ENCODE data around the gene PDF.
"Not testable (repeated sequence)": the region's sequence is repeated elsewhere in the genome, so short reads cannot be mapped to it uniquely, and the experiment has no call there.

The PDF gene

DNA sequence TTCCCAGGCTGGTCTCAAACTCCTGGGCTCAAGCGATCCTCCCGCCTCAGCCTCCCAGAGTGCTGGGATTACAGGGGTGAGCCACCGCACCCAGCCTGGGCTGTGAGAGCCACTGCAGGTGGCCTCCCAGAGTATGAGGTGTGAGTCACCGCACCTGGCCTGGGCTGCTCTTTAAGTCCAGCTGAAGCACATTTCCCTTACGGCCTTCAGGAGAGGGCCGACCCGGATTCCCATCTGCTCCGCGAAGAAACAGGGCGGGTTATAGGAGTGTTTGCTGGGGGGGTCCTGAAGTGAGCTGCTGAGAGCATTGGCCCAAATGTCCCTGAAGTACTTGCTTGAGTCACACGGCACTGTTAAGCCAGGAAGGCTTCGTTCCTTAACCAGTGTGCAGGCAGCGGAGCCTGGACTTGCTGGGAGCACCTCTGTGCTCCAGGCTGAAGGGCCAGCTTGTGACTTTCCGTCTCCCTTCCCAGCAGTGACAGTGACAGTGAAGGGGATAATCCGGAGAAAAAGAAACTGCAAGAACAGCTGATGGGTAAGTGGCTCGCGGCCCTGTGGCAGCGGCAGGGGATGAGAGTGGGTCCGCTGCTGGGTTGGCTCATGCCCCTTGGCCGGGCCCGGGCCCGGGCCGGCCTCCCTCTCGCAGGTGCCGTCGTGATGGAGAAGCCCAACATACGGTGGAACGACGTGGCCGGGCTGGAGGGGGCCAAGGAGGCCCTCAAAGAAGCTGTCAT lies 12.0 kb downstream of the PDF start:
- in situ Hi-C loops (cut with MboI; ENCODE audit: low sequenced_read_pairs): no loop called here

- in situ Hi-C loops (cut with MboI; ENCODE audit: low sequenced_read_pairs): no loop called here
Measured at GRCh38 chr16:69316595-69317034, 13.8 kb downstream of the PDF start.

DNA sequence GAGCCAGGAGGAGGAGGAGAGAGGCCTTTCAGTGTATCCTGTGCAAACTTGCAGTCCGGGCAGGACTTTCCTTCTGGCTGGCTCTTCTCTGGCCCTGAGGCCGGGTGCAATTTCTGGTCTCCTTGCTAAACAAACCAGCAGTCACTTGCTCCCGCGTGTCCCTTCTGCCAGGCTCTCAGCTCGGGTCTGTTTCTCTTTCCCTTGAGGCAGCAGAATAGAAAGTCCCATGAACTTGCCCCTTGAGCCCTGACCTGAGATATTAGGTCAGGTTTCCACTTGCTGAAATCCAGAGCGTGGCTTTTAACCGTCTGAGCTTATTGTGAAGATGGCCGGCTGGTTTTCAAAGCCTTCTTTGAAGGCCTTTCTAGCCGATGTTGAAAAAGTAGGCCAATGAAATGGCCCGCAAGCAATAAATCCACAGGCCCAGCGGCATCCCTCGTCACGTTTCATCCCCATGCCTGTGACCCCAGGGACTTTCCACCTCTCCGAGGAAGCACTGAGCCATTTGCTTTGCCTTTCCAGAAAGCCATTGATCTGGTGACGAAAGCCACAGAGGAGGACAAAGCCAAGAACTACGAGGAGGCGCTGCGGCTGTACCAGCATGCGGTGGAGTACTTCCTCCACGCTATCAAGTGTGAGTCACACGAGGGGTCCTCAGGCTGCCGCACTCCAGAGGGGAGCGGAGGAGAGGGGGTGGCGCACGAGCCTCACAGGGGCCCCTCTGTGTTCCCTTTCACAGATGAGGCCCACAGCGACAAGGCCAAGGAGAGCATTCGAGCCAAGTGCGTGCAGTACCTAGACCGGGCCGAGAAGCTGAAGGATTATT lies 14.7 kb downstream of the PDF start:
- in situ Hi-C loops (cut with MboI; ENCODE audit: low sequenced_read_pairs): no loop called here

DNA sequence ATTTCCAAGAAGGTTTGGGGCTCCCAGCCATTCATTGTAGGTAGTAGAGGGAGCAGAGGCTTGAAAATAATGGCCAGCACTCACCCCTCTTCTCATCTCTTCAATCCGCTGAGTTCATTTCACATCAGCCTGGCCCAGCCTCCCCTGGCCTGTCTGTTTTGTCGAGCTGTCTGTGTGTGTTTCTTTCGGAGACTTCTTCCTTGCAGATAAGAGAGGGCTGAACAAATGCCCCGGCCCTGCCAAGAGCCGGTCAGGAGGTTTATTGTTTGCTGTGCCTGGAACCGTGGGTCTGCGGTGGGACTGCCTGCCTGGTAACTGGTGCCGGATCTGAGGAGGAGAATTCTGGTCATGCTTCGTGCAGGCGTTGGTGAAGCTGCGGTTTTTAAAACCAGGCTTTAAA lies 15.9 kb downstream of the PDF start:
- in situ Hi-C loops (cut with MboI; ENCODE audit: low sequenced_read_pairs): no loop called here

DNA sequence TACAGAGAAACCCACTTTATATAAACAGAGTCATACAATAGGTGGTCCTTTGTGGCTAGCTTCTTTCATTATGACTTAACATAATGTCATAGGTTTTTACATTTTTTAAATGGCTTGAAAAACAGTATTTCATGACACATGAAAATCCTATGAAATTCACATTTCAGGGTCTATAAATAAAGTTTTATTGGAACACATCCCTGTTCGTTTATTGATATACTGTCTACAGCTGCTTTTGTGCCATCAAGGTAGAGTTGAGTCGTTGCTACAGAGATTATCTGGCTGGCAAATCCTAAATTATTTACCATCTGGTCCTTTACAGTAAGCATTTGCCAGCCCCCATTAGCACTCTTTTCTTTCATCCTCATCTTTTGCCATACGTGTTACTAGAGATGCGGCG lies 16.9 kb downstream of the PDF start:
- in situ Hi-C loops (cut with MboI; ENCODE audit: low sequenced_read_pairs): no loop called here

- in situ Hi-C loops (cut with MboI; ENCODE audit: low sequenced_read_pairs): no loop called here
Measured at GRCh38 chr16:69311533-69312387, 18.6 kb downstream of the PDF start.

DNA sequence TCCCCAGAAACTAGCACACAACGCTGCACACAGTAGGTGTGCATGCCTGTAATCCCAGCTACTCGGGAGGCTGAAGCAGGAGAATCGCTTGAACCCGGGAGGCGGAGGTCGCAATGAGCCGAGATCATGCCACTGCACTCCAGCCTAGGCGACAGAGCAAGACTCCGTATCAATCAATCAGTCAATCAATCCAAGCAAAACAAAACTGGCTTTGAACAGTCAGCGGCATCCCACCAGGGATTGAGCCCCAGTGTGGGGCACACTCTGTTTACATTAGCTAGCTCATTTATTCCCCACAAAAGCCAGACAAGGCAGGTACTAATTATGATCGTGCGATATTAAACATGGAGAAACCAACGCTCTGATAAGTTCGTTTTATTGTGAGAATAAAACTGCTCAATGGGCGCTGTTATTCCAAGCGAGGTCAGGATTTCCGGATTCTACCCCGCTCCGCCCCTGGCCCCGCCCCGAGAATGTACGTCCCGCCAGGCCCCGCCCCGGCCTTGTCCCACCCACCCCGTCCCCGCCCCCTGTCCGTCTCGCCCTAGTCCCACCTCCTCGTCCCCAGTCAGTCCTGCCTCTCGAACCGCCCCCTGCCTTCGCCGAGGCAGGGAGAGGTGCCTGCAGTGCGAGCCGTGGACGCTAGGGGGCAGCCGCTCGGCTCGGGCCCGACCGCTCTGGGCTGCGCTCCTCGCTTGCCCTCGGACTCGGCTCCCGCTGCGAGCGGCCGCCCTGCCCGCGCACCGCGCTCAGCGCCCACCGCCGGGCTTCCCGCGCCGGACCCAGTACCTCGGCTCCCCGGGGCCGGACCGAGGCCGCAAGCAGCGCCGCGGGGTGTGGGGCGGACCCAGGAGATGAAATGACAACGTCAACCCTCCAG lies 19.5 kb downstream of the PDF start, which contains the start of gene VPS4A:
TSS of gene VPS4A (plus strand) at position 698 of the 880 bp plus-strand sequence. CDS start at position 860, 162 bp downstream.
- in situ Hi-C loops (cut with MboI; ENCODE audit: low sequenced_read_pairs): no loop called here

DNA sequence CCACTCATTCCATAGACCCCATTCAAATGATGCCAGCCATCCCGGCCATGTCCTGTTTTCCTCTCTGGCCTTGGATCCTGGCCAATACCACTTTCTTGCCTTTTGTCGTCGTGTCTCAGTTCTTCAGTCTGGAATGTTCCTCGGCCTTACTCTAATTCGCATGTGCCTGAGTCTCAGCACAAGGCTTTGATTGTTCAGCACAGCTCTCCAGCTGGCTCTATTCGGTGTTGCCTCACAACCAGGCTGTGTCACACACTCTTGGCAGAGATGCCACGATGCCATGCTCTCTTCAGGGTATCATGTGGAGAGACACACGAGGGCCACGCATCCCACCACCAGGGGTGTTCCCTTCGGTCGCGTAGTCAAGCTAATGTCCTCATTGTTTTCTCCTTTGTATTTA lies 21.1 kb downstream of the PDF start:
- in situ Hi-C loops (cut with MboI; ENCODE audit: low sequenced_read_pairs): no loop called here

DNA sequence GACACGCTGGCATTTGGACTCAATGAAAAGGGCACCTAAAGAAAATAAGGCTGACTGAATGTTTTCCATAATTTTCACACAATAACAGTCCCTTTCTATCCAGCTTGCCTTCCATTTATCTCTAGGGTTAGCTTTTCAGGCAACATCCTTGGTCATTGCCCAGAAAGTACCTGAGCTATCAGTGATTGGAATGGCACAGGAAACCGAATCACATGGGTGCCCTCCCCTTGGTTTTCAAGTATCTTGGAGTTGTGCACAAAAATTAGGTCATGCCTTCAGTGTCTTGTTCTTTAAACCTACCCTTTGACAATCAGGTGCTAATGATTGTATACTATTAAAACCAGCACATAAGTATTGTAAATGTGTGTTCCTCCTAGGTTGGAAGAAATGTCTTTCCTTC lies 22.5 kb downstream of the PDF start:
- in situ Hi-C loops (cut with MboI; ENCODE audit: low sequenced_read_pairs): no loop called here

DNA sequence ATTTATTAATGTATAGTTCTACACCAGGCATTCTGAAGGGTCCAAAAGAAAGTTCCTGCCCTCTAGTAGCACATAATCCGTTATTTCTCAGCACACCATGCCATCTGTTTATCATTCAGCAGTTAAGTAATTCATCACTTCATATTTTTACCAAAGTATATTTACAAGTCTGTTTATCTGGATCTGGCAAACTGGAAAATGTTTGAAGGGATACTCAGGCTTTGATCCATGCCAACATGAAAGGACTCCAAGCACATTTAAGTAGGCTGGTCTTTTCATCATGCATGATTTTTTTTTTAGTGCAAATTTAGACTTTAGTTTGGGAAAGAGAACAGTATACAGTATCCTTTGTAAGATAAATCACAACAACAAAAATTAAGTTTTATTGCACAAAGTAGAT lies 23.3 kb downstream of the PDF start:
- in situ Hi-C loops (cut with MboI; ENCODE audit: low sequenced_read_pairs): no loop called here

DNA sequence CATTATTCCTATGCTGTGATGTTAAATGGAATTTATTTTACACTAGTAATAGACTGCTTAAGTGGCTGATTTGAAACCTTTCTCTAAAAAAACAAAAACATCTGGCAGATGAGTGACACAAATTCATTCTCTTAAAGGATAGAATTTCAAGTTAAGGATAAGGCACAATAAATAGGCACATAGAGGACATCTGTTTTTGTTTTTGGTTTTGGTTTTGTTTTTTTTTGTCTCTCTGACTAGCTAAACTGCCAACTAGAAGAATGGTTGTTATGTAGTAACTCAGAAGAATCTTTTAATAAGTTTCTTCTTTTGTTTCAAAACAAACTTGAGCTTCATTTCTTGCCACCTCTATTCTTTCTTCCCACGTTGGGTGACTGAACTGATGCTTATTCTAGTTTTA lies 24.4 kb downstream of the PDF start:
- in situ Hi-C loops (cut with MboI; ENCODE audit: low sequenced_read_pairs): no loop called here

- in situ Hi-C loops (cut with MboI; ENCODE audit: low sequenced_read_pairs): no loop called here
Measured at GRCh38 chr16:69302301-69302700, 28.1 kb downstream of the PDF start.

GRCh38 chr16:69301861-69302260 lies 28.5 kb downstream of the PDF start:
- in situ Hi-C loops (cut with MboI; ENCODE audit: low sequenced_read_pairs): no loop called here

DNA sequence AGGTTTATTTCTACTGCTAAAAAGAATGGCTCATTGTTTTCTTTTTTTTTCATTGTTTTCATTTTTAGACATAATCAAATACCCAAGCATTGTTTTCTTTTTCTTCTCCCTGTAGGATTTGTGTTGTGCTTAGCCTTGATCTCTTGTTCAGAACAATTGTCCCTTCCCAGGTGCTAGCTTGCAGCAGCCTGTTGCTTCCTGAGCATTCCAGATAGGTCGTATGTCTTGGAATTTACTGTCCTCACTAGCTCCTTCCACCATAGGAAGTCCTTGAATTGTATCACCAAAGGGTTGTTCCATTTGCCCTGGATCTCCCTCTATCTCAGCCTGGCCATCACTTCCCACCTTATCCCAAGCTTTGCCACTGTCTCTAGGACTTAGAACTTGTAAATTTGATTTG lies 29.2 kb downstream of the PDF start:
- in situ Hi-C loops (cut with MboI; ENCODE audit: low sequenced_read_pairs): no loop called here

DNA sequence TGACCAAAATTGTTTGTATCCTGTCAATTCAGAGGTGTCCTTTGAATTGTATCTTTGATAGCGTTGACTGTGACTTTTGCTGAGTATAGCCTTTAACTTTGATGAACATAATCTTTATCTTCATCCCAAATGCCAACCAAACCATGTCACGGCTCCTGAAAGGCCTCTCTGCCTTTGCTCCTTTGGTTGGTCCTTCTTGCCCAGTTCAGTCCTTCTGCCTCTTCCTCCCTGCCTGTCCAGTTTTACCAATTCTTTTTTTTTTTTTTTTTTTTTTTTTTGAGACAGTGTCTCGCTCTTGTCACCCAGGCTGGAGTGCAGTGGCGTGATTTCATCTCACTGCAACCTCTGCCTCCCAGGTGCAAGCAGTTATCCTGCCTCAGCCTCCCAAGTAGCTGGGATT lies 32.1 kb downstream of the PDF start:
- in situ Hi-C loops (cut with MboI; ENCODE audit: low sequenced_read_pairs): no loop called here

DNA sequence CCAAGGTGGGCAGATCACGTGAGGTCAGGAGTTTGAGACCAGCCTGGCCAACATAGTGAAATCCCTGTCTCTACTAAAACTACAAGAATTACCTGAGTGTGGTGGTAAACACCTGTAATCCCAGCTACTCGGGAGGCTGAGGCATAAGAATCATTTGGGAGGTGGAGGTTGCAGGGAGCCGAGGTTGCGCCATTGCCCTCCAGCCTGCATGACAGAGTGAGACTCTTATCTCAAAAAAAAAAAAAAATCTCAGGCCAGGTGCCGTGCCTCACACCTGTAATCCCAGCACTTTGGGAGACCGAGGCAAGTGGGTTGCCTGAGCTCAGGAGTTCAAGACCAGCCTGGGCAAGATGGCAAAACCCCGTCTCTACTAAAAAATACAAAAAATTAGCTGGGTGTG lies 33.6 kb downstream of the PDF start:
- in situ Hi-C loops (cut with MboI; ENCODE audit: low sequenced_read_pairs): not testable (repeated sequence)

DNA sequence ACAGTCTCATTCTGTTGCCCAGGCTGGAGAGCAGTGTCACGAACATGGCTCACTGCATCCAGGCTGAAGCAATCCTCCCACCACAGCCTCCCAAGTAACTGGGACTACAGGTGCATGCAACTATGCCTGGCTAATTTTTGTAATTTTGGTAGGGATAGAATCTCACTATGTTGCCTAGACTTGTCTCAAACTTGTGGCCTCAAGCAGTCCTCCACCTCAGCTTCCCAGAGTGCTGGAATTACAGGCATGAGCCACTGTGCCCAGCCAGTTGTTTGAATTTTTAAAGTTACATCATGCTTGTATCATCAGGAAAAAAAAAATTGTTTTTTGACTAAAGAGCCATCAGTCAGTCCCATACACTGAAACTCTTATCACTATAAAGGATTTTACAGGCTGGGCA lies 36.3 kb downstream of the PDF start:
- in situ Hi-C loops (cut with MboI; ENCODE audit: low sequenced_read_pairs): no loop called here

DNA sequence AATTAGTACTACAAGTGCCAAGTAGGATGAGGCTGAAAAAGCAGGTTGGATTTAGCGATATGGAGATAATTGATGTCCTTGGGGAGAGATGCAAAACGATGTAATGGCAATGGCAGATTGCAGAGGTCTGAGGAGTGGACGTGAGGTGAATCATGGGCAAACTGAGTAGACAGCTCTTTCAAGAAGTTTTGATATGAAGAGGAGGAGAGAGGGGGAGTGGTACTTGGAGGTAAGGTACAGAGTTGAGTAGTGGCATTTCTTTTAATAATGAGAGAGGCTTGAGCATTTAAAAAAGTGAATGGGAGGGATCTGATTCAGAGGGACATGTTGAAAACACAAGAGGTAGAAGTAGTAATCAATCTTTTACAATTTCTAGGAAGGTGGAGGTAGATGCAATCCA lies 37.0 kb downstream of the PDF start:
- in situ Hi-C loops (cut with MboI; ENCODE audit: low sequenced_read_pairs): no loop called here

GRCh38 chr16:69291657-69292056 lies 38.7 kb downstream of the PDF start:
- in situ Hi-C loops (cut with MboI; ENCODE audit: low sequenced_read_pairs): not testable (repeated sequence)
